HCT116 (cell line): ENCODE measurements around the gene ETHE1.

Experiments used
- CEBPB ChIP-seq: IDR thresholded peaks from 2 replicates; pipeline ENCODE4 v1.6.1; 2012; ENCODE audit warnings: low read depth
- EGR1 ChIP-seq: IDR thresholded peaks from 2 replicates; pipeline ENCODE4 v1.6.1; 2012; ENCODE audit warnings: low read depth
- POLR2A ChIP-seq: IDR thresholded peaks from 2 replicates; pipeline ENCODE4 v1.7.0; 2011; ENCODE audit warnings: borderline replicate concordance; ENCODE audit not compliant: insufficient read depth, insufficient read length; ENCODE audit errors: extremely low read depth
- REST ChIP-seq: IDR thresholded peaks from 2 replicates; pipeline ENCODE4 v1.6.1; 2012; ENCODE audit warnings: low read depth
- SIN3A ChIP-seq: IDR thresholded peaks from 2 replicates; pipeline ENCODE4 v1.6.1; 2012; ENCODE audit warnings: low read depth
- YY1 ChIP-seq: IDR thresholded peaks from 2 replicates; pipeline ENCODE4 v1.6.1; 2011; ENCODE audit warnings: low read length, low read depth, moderate library complexity, mild to moderate bottlenecking; ENCODE audit not compliant: insufficient replicate concordance; ENCODE audit errors: extremely low read depth
- TF ChIP-seq, protein P1 (sequence below), 3 experiments: fragments of 200-600 bp in 1 of 3; sonication (generic) in 1 of 3; IDR thresholded peaks in 2 of 3; conservative IDR thresholded peaks in 1 of 3; 2 replicates each; pipeline ENCODE4 v1.5.1; 2012 to 2017; ENCODE audit warnings: low read depth in 2 of 3, low read length in 2 of 3, antibody characterized with exemption in 1 of 3, borderline replicate concordance in 1 of 3, control low read depth in 1 of 3, mild to moderate bottlenecking in 1 of 3, mixed read lengths in 1 of 3, mixed run types in 1 of 3, moderate library complexity in 1 of 3; ENCODE audit not compliant: insufficient read depth in 1 of 3
- TF ChIP-seq, protein P2 (sequence below): IDR thresholded peaks from 2 replicates; pipeline ENCODE4 v1.6.1; 2012

DNA sequence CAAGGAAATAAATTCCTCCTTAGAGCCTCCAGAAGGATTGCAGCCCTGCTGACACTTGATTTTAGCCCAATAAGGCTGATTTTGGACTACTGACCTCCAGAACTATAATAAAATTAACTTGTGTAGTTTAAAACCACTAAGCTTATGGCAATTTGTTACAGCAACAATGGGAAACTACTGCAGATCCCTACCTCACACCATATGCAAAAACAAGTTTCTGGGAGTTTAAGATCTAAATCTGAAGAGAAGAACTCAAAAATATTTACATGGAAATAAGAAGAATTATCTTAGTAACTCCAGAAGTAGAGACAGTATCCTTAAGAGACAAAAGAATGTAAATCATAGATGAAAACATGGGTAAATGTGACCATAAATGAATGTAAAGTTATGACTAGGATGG lies 11.9 kb upstream of the ETHE1 start:
- TF ChIP-seq, protein P1, sequence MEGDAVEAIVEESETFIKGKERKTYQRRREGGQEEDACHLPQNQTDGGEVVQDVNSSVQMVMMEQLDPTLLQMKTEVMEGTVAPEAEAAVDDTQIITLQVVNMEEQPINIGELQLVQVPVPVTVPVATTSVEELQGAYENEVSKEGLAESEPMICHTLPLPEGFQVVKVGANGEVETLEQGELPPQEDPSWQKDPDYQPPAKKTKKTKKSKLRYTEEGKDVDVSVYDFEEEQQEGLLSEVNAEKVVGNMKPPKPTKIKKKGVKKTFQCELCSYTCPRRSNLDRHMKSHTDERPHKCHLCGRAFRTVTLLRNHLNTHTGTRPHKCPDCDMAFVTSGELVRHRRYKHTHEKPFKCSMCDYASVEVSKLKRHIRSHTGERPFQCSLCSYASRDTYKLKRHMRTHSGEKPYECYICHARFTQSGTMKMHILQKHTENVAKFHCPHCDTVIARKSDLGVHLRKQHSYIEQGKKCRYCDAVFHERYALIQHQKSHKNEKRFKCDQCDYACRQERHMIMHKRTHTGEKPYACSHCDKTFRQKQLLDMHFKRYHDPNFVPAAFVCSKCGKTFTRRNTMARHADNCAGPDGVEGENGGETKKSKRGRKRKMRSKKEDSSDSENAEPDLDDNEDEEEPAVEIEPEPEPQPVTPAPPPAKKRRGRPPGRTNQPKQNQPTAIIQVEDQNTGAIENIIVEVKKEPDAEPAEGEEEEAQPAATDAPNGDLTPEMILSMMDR (IDR thresholded peaks at IDR 0.05 in 2 of 3, conservative IDR thresholded peaks at IDR 0.05 in 1 of 3; ENCODE audit: borderline replicate concordance in 1 of 3, insufficient read depth in 1 of 3, low read depth in 2 of 3, low read length in 2 of 3): no peak
- TF ChIP-seq POLR2A (no peak), SIN3A (no peak), EGR1 (no peak), YY1 (no peak), CEBPB (no peak), REST (no peak)
- TF ChIP-seq, protein P2, sequence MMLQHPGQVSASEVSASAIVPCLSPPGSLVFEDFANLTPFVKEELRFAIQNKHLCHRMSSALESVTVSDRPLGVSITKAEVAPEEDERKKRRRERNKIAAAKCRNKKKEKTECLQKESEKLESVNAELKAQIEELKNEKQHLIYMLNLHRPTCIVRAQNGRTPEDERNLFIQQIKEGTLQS: no peak
